ENCODE measurements around the gene EPB41. TPM values are rescaled to one million over a fixed set of nuclear protein-coding genes. Genes with fewer than 3 reads are reported as not detected.

EPB41 gene
- polyA plus RNA-seq, 2 of the 4 experiments (the other 2 are of a cell fraction) = 4.9 to 12.8 TPM

GRCh38 chr1:29117381-29117780, 203.0 kb downstream of the EPB41 start:
- no peak for ATAC-seq
- CTCF ChIA-PET = interaction anchor here (0.5 to 1.1 kb wide), 3 partner anchors 109 to 332 kb away, joined by 3 to 5 read pairs (median 4); no protein-coding TSS in a partner anchor
- no peak for TF ChIP-seq ESRRA (IDR thresholded peaks at IDR 0.05; ENCODE audit: borderline replicate concordance, low read length)
- TF ChIP-seq MAFK (IDR thresholded peaks at IDR 0.05; ENCODE audit: partially characterized antibody) = no peak
- peak in 1 of 2 experiments; percentile 15; a peak in 1 of 5 replicates for TF ChIP-seq RAD21 (conservative IDR thresholded peaks at IDR 0.05 in 1 of 2, IDR thresholded peaks at IDR 0.05 in 1 of 2)
- TF ChIP-seq HMGXB4 (CRISPR knock-in tag; IDR thresholded peaks at IDR 0.05; ENCODE audit: borderline replicate concordance) = no peak
- no peak for TF ChIP-seq CHD2 (IDR thresholded peaks at IDR 0.05; ENCODE audit: low read length, partially characterized antibody)
- FAIRE-seq = no peak
- 75% methylated on average over 2 of the region's 2 CpGs for WGBS (ENCODE audit: missing lambda C conversion rate)
- H3K27ac ChIP-seq = no peak overlapping the region
- H3K4me3 ChIP-seq = no peak overlapping the region
- H3K4me1 ChIP-seq = no peaks in the 10 kb centered on the region
- H3K9me3 ChIP-seq = no peaks in the 10 kb centered on the region
- no peak for DNase-seq (ENCODE audit: low read depth in 1 of 2, low spot score in 1 of 2)
- POLR2A ChIA-PET = no interaction called here
- H3K4me2 ChIP-seq = no peak overlapping the region

DNA sequence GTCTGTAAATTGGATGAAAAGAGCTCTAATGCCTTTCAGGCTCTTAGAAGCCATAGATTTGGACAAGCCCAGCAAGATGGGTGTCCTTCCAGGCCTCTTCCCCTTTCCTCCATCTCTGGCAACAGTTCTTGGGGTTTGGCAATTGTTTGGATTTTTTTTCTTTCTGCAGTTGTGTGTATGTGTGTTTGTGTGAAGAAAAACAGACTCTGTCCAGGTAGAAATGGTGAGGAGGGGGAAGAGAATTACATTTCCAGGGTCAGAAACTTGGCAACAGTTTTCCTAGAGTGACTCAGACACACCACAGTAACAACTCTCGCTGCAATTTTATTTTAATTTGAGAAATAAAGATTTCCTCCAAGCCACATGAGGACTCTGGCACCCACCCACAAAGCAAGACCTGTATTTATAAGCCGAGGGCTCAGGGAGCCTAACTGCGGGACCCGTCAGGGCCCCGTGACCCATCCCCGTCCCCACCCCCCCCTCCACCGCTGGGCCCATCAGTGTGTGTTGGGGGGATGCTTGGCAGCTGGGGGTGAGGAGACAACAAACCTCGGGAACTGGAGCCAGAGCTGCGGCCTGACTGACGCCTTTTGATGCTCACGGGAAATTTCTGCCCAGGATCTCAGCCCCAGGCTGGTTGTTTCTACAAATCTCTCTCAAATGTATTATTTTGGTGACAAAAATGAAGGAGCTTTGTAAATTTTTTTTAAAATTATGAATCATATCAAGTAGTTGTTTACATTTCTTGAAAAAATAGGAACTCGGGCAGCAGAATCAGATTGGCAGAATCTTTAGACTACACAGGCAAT, 205.0 kb downstream of the EPB41 start:
- H3K4me2 ChIP-seq = no peak overlapping the region
- TF ChIP-seq ZNF302 (CRISPR knock-in tag; IDR thresholded peaks at IDR 0.05) (no peak), KDM1A (IDR thresholded peaks at IDR 0.05; ENCODE audit: low read depth) (no peak), CTCF (IDR thresholded peaks at IDR 0.05) (no peak), RCOR1 (IDR thresholded peaks at IDR 0.05; ENCODE audit: low read depth, low read length) (no peak), PHF8 (IDR thresholded peaks at IDR 0.05; ENCODE audit: borderline replicate concordance, low read depth) (no peak), FOSB (CRISPR knock-in tag; IDR thresholded peaks at IDR 0.05) (no peak), RNF2 (IDR thresholded peaks at IDR 0.05; ENCODE audit: borderline replicate concordance, low read depth) (no peak), POLR2A (IDR thresholded peaks at IDR 0.05; ENCODE audit: low read length) (no peak), JUN (IDR thresholded peaks at IDR 0.05) (no peak), CBX8 (IDR thresholded peaks at IDR 0.05) (no peak), GATA3 (IDR thresholded peaks at IDR 0.05; ENCODE audit: borderline replicate concordance) (no peak), PBX3 (IDR thresholded peaks at IDR 0.05) (no peak), CBX2 (IDR thresholded peaks at IDR 0.05; ENCODE audit: borderline replicate concordance, low read depth) (no peak), EP300 (IDR thresholded peaks at IDR 0.05) (no peak), CHD4 (IDR thresholded peaks at IDR 0.05; ENCODE audit: borderline replicate concordance) (no peak), FOSL2 (IDR thresholded peaks at IDR 0.05) (no peak), FOSL2 (CRISPR knock-in tag; IDR thresholded peaks at IDR 0.05) (no peak), BHLHE40 (IDR thresholded peaks at IDR 0.05; ENCODE audit: low read depth, low read length) (no peak), EHMT2 (IDR thresholded peaks at IDR 0.05; ENCODE audit: low read depth) (no peak)
- TF ChIP-seq, protein P1, sequence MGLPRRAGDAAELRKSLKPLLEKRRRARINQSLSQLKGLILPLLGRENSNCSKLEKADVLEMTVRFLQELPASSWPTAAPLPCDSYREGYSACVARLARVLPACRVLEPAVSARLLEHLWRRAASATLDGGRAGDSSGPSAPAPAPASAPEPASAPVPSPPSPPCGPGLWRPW (IDR thresholded peaks at IDR 0.05) = no peak
- TF ChIP-seq, protein P2, sequence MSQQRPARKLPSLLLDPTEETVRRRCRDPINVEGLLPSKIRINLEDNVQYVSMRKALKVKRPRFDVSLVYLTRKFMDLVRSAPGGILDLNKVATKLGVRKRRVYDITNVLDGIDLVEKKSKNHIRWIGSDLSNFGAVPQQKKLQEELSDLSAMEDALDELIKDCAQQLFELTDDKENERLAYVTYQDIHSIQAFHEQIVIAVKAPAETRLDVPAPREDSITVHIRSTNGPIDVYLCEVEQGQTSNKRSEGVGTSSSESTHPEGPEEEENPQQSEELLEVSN (IDR thresholded peaks at IDR 0.05; ENCODE audit: borderline replicate concordance, low read depth) = no peak
- 83% methylated on average over 6 of the region's 12 CpGs for WGBS (ENCODE audit: missing lambda C conversion rate)
- FAIRE-seq (no peak), DNase-seq (ENCODE audit: low read depth in 1 of 2, low spot score in 1 of 2) (no peak), ATAC-seq (no peak)
- ChIA-PET CTCF (interaction anchor here (0.5 to 1.3 kb wide), 2 partner anchors 16 to 1403 kb away, joined by 3 read pairs; no protein-coding TSS in a partner anchor), POLR2A (interaction anchor here (0.5 to 1.3 kb wide), 2 partner anchors 10 to 59 kb away, joined by 3 to 9 read pairs; no protein-coding TSS in a partner anchor)
- no peaks in the 10 kb centered on the region for H3K4me1 ChIP-seq
- H3K9me3 ChIP-seq = no peaks in the 10 kb centered on the region
- no peak overlapping the region for H3K4me3 ChIP-seq
- H3K27ac ChIP-seq = no peak overlapping the region

Data from A549 (cell line).